Measurements from ENCODE around the gene TTC3. TPM values are rescaled to one million over a fixed set of nuclear protein-coding genes. Genes with fewer than 3 reads are reported as not detected.

Gene TTC3
- total RNA-seq, 1 experiment from 2014 or later, result 71.5 TPM

DNA sequence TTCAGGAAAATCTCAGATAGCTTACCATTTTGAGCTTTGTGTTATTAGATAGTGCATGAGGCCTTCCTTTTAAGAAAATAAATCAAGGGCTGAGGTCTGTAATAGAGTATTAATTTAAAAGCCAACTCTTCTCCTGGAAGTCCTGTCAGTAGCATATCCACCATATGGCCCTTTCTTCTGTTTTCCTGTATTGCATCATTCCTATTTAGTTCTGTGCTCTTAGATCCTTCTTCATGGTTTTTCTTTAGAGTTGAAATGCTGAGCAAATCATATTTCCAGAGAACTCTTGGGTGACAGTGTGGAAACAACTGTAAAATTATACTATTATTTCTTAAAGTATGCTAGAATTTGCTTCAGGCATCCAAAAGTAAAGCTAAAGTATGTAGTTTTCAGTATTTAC lies 91.7 kb downstream of the TTC3 start:
- Histone ChIP-seq H3K4me1 (ENCODE audit: control insufficient read depth in 1 of 2, insufficient read depth in 2 of 2, low read length in 2 of 2) (no peaks in the 10 kb centered on the region), H3K27ac (ENCODE audit: low read depth, low read length) (no peak overlapping the region), H3K9ac (ENCODE audit: low read length) (no peak overlapping the region), H3K79me2 (ENCODE audit: insufficient read depth, low read length) (no peaks in the 10 kb centered on the region), H3K9me2 (ENCODE audit: insufficient read depth) (no peaks in the 10 kb centered on the region), H3K4me3 (replicated peaks in 1 of 2; ENCODE audit: low read depth in 1 of 2, low read length in 2 of 2) (no peak overlapping the region), H3K9me3 (ENCODE audit: control insufficient read depth in 1 of 2, insufficient read depth in 1 of 2, low read depth in 1 of 2, low read length in 2 of 2) (no peaks in the 10 kb centered on the region), H4K20me1 (ENCODE audit: insufficient read depth) (no peaks in the 10 kb centered on the region), H3K36me3 (ENCODE audit: control insufficient read depth in 1 of 2, insufficient read depth in 2 of 2, low read length in 2 of 2) (peaks cover 24 to 73% of the 10 kb centered on the region in 2 experiments; a peak in 3 of 4 replicates), H3K4me2 (ENCODE audit: low read length) (no peak overlapping the region), H3K27me3 (ENCODE audit: insufficient read depth, low read length) (no peaks in the 10 kb centered on the region), H2AFZ (ENCODE audit: low read depth, low read length, poor library complexity, severe bottlenecking) (no peak overlapping the region)
- no peak for TF ChIP-seq ZFX (IDR thresholded peaks at IDR 0.05)
- TF ChIP-seq FOSL1 (IDR thresholded peaks at IDR 0.05; ENCODE audit: low read depth), result no peak
- no peak for TF ChIP-seq SP1 (IDR thresholded peaks at IDR 0.05; ENCODE audit: low read depth)
- no peak for TF ChIP-seq ZNF274 (IDR thresholded peaks at IDR 0.05; ENCODE audit: low read depth, low read length)
- RAD21 ChIA-PET (ENCODE audit: low non-redundant PET in 1 of 2, low total read pairs in 2 of 2, uncharacterized antibody in 2 of 2, unreplicated experiment in 2 of 2), result no interaction called here
- intact Hi-C loops (cut with micrococcal nuclease), result loop anchor here (10.0 kb wide), 3 partner anchors 260 to 420 kb away; no protein-coding TSS in a partner anchor
- ATAC-seq, result no peak
- CTCF ChIA-PET, result no interaction called here
- DNase-seq (ENCODE audit: low read depth, low spot score), result no peak
- no TSS peak for BruUV-seq (replicated peaks)
- POLR2A ChIA-PET, result no interaction called here

GRCh38 chr21:37165586-37165985 lies 92.5 kb downstream of the TTC3 start:
- intact Hi-C loops (cut with micrococcal nuclease), result loop anchor here (10.0 kb wide), 3 partner anchors 259 to 419 kb away; no protein-coding TSS in a partner anchor
- Histone ChIP-seq H3K4me1 (ENCODE audit: control insufficient read depth in 1 of 2, insufficient read depth in 2 of 2, low read length in 2 of 2) (no peaks in the 10 kb centered on the region), H3K4me2 (ENCODE audit: low read length) (no peak overlapping the region), H3K79me2 (ENCODE audit: insufficient read depth, low read length) (no peaks in the 10 kb centered on the region; the same call in 1 of the 2 replicates), H3K9me3 (ENCODE audit: control insufficient read depth in 1 of 2, insufficient read depth in 1 of 2, low read depth in 1 of 2, low read length in 2 of 2) (no peaks in the 10 kb centered on the region), H4K20me1 (ENCODE audit: insufficient read depth) (no peaks in the 10 kb centered on the region), H2AFZ (ENCODE audit: low read depth, low read length, poor library complexity, severe bottlenecking) (no peak overlapping the region), H3K9me2 (ENCODE audit: insufficient read depth) (no peaks in the 10 kb centered on the region), H3K9ac (ENCODE audit: low read length) (no peak overlapping the region), H3K36me3 (ENCODE audit: control insufficient read depth in 1 of 2, insufficient read depth in 2 of 2, low read length in 2 of 2) (peaks cover 23 to 71% of the 10 kb centered on the region in 2 experiments; a peak in 3 of 4 replicates), H3K27ac (ENCODE audit: low read depth, low read length) (no peak overlapping the region), H3K27me3 (ENCODE audit: insufficient read depth, low read length) (no peaks in the 10 kb centered on the region), H3K4me3 (replicated peaks in 1 of 2; ENCODE audit: low read depth in 1 of 2, low read length in 2 of 2) (no peak overlapping the region)
- RAD21 ChIA-PET (ENCODE audit: low non-redundant PET in 1 of 2, low total read pairs in 2 of 2, uncharacterized antibody in 2 of 2, unreplicated experiment in 2 of 2), result no interaction called here
- POLR2A ChIA-PET, result no interaction called here
- CTCF ChIA-PET, result no interaction called here
- BruUV-seq (replicated peaks), result no TSS peak
- TF ChIP-seq ATF3 (IDR thresholded peaks at IDR 0.05) (no peak), EZH2phosphoT487 (IDR thresholded peaks at IDR 0.05; ENCODE audit: borderline replicate concordance) (no peak), ZBTB33 (IDR thresholded peaks at IDR 0.05; ENCODE audit: extremely low read depth, insufficient replicate concordance, low read length) (no peak), RAD21 (IDR thresholded peaks at IDR 0.05; ENCODE audit: low read depth) (no peak), SP1 (IDR thresholded peaks at IDR 0.05; ENCODE audit: low read depth) (no peak), EGR1 (IDR thresholded peaks at IDR 0.05; ENCODE audit: low read depth) (no peak), CBX3 (IDR thresholded peaks at IDR 0.05; ENCODE audit: low read depth) (no peak), ELF1 (IDR thresholded peaks at IDR 0.05; ENCODE audit: borderline replicate concordance, low read depth) (no peak), POLR2A (IDR thresholded peaks at IDR 0.05; ENCODE audit: borderline replicate concordance, extremely low read depth, insufficient read depth, insufficient read length) (no peak), CTCF (IDR thresholded peaks at IDR 0.05 in 2 of 3, conservative IDR thresholded peaks at IDR 0.05 in 1 of 3; ENCODE audit: borderline replicate concordance in 1 of 3, insufficient read depth in 1 of 3, low read depth in 2 of 3, low read length in 2 of 3) (no peak), YY1 (IDR thresholded peaks at IDR 0.05; ENCODE audit: extremely low read depth, insufficient replicate concordance, low read depth, low read length) (no peak), MAX (IDR thresholded peaks at IDR 0.05) (no peak), SRF (IDR thresholded peaks at IDR 0.05; ENCODE audit: low read depth) (no peak), TCF7L2 (IDR thresholded peaks at IDR 0.05; ENCODE audit: borderline replicate concordance, extremely low read depth, insufficient read depth, insufficient read length) (no peak)
- no peak for ATAC-seq
- no peak for DNase-seq (ENCODE audit: low read depth, low spot score)

All from HCT116 (cell line).